ENCODE measurements around the gene FBXW11. TPM values are rescaled to one million over a fixed set of nuclear protein-coding genes. Genes with fewer than 3 reads are reported as not detected.
A peak's percentile ranks its signal among the peaks of the same experiment; 100 is the strongest.

The FBXW11 gene
- total and polyA plus RNA-seq, 4 donors, result 7.6 to 87.5 (median 35.2) TPM

DNA sequence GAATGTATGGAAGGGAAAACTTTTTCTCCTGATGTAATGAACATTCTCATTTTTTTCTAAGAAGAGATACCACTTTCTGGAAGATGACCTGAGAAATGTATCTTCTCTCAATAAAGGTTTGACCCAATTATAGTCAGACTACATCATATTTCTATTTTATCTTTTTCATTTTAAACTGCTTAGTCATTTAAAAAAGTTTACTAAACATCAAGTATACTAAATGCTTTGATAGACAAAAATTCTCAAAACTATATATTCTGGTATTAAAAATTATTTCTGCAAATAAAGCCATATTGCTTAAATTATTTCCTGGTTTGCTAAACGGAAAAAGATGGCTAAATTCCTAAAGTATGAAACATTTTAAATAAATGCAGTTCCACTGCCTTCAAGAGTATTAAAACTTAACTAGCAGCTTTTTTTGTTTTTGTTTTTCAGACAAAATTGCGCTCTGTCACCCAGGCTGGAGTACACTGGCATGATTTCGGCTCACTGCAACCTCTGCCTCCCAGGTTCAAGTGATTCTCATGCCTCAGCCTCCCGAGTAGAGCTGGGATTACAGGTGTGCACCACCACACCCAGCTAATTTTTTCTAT lies 37.1 kb downstream of the FBXW11 start:
- 89 to 90% methylated on average over 4 of the region's 4 CpGs for WGBS, 2 donors
- no peak for ATAC-seq (ENCODE audit: insufficient read depth, low FRiP score)
- no peak for DNase-seq

DNA sequence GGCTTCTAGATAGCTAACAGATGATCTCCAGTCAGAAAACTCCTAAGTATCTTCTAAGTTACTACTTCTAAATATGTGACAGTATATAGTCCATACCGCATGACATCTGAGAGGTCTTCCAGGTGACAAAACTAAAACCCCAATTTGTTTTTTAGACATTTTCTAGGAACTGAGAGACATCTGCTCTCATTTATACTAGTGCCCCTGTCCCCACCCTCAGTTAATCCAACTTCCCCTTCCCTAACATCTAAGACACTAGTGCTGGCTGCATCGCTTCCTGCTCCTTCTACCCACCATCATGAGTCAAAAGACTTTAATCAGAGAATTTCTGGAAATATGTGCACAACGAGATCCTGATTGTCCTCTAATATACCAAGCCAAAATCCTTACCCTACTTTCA lies 37.9 kb downstream of the FBXW11 start:
- WGBS, 2 donors, result 59 to 73% methylated on average over 3 of the region's 3 CpGs
- no peak for ATAC-seq (ENCODE audit: insufficient read depth, low FRiP score)
- TF ChIP-seq, protein P1, sequence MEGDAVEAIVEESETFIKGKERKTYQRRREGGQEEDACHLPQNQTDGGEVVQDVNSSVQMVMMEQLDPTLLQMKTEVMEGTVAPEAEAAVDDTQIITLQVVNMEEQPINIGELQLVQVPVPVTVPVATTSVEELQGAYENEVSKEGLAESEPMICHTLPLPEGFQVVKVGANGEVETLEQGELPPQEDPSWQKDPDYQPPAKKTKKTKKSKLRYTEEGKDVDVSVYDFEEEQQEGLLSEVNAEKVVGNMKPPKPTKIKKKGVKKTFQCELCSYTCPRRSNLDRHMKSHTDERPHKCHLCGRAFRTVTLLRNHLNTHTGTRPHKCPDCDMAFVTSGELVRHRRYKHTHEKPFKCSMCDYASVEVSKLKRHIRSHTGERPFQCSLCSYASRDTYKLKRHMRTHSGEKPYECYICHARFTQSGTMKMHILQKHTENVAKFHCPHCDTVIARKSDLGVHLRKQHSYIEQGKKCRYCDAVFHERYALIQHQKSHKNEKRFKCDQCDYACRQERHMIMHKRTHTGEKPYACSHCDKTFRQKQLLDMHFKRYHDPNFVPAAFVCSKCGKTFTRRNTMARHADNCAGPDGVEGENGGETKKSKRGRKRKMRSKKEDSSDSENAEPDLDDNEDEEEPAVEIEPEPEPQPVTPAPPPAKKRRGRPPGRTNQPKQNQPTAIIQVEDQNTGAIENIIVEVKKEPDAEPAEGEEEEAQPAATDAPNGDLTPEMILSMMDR (IDR thresholded peaks at IDR 0.05; ENCODE audit: control extremely low read depth, extremely low read depth), result no peak
- H3K9ac ChIP-seq (ENCODE audit: insufficient read depth in 1 of 2, low read length in 2 of 2), result no peak overlapping the region
- H3K27ac ChIP-seq (ENCODE audit: low read depth in 1 of 2, low read length in 1 of 2), result no peak overlapping the region
- no peaks in the 10 kb centered on the region for H3K9me3 ChIP-seq (ENCODE audit: control insufficient read depth in 4 of 4, insufficient read depth in 3 of 4, low read length in 3 of 4)
- no peaks in the 10 kb centered on the region for H3K36me3 ChIP-seq (ENCODE audit: control insufficient read depth in 4 of 4, insufficient read depth in 4 of 4, low read length in 4 of 4)
- no peaks in the 10 kb centered on the region for H3K27me3 ChIP-seq (ENCODE audit: control insufficient read depth in 3 of 3, insufficient read depth in 3 of 3, low read length in 2 of 3)
- DNase-seq, result no peak
- H3K4me3 ChIP-seq, result no peak overlapping the region
- peaks cover 0 to 20% (median 6%) of the 10 kb centered on the region in 5 donors for H3K4me1 ChIP-seq (ENCODE audit: control insufficient read depth in 5 of 5, insufficient read depth in 5 of 5, low read length in 5 of 5)

More for the DNA sequence above, 37.1 kb downstream of the FBXW11 start:
- no peak overlapping the region for H3K4me3 ChIP-seq
- no peaks in the 10 kb centered on the region for H3K27me3 ChIP-seq (ENCODE audit: control insufficient read depth in 3 of 3, insufficient read depth in 3 of 3, low read length in 2 of 3)
- TF ChIP-seq, protein P1 (IDR thresholded peaks at IDR 0.05; ENCODE audit: control extremely low read depth, extremely low read depth), result no peak
- peaks cover 0 to 12% (median 0%) of the 10 kb centered on the region in 5 donors for H3K4me1 ChIP-seq (ENCODE audit: control insufficient read depth in 5 of 5, insufficient read depth in 5 of 5, low read length in 5 of 5)
- H3K27ac ChIP-seq (ENCODE audit: low read depth in 1 of 2, low read length in 1 of 2), result no peak overlapping the region
- no peak overlapping the region for H3K9ac ChIP-seq (ENCODE audit: insufficient read depth in 1 of 2, low read length in 2 of 2)
- no peaks in the 10 kb centered on the region for H3K9me3 ChIP-seq (ENCODE audit: control insufficient read depth in 4 of 4, insufficient read depth in 3 of 4, low read length in 3 of 4)
- no peaks in the 10 kb centered on the region for H3K36me3 ChIP-seq (ENCODE audit: control insufficient read depth in 4 of 4, insufficient read depth in 4 of 4, low read length in 4 of 4)

DNA sequence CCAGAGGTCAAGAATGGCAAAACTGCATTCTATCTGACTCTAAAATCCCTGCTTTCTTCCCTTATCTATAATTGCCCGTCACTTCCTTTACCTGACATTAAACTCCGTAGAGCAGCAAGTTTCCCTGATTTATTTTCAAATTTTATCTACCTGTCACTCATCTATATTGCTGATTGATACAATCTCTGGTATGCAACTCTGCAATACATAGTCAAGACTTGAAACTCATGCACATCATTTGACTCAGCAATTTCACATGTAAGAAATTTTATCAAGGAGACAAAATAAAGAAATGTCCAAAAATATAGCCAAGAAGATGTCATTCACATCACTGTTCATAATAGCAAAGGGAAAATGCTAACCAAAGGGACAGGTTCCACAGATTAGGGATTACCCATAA lies 39.5 kb downstream of the FBXW11 start:
- TF ChIP-seq, protein P1 (IDR thresholded peaks at IDR 0.05; ENCODE audit: control extremely low read depth, extremely low read depth), result no peak
- 59 to 62% methylated on average over 2 of the region's 2 CpGs for WGBS, 2 donors
- H3K4me1 ChIP-seq (ENCODE audit: control insufficient read depth in 5 of 5, insufficient read depth in 5 of 5, low read length in 5 of 5), result peaks cover 0 to 28% (median 8%) of the 10 kb centered on the region in 5 donors
- H3K4me3 ChIP-seq, result no peak overlapping the region
- H3K27me3 ChIP-seq (ENCODE audit: control insufficient read depth in 3 of 3, insufficient read depth in 3 of 3, low read length in 2 of 3), result no peaks in the 10 kb centered on the region
- no peak overlapping the region for H3K9ac ChIP-seq (ENCODE audit: insufficient read depth in 1 of 2, low read length in 2 of 2)
- DNase-seq (no peak), ATAC-seq (ENCODE audit: insufficient read depth, low FRiP score) (no peak)
- H3K9me3 ChIP-seq (ENCODE audit: control insufficient read depth in 4 of 4, insufficient read depth in 3 of 4, low read length in 3 of 4), result no peaks in the 10 kb centered on the region
- H3K36me3 ChIP-seq (ENCODE audit: control insufficient read depth in 4 of 4, insufficient read depth in 4 of 4, low read length in 4 of 4), result no peaks in the 10 kb centered on the region
- H3K27ac ChIP-seq (ENCODE audit: low read depth in 1 of 2, low read length in 1 of 2), result no peak overlapping the region

DNA sequence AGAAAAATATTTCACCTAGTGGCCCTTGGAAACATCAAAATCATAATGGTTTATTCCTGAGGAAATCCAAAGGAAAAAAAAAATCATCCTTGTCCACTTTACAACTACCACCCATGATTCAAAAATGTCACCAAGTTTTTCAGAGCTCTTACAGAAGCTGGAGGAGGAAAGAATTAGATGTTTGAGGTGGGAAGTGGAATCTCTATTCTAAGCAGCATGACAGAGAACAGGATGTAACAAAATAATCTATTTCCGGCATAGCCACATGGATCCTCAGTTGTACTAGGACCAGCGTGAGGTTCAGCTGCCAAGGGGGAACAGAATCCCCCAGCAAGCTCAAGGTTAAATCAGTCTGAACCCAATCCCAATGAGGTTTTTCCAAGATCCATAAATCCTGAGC lies 40.2 kb downstream of the FBXW11 start:
- no peaks in the 10 kb centered on the region for H3K36me3 ChIP-seq (ENCODE audit: control insufficient read depth in 4 of 4, insufficient read depth in 4 of 4, low read length in 4 of 4)
- no peak for ATAC-seq (ENCODE audit: insufficient read depth, low FRiP score)
- H3K9me3 ChIP-seq (ENCODE audit: control insufficient read depth in 4 of 4, insufficient read depth in 3 of 4, low read length in 3 of 4), result no peaks in the 10 kb centered on the region
- peaks cover 0 to 28% (median 7%) of the 10 kb centered on the region in 5 donors for H3K4me1 ChIP-seq (ENCODE audit: control insufficient read depth in 5 of 5, insufficient read depth in 5 of 5, low read length in 5 of 5)
- no peak for DNase-seq
- TF ChIP-seq, protein P1 (IDR thresholded peaks at IDR 0.05; ENCODE audit: control extremely low read depth, extremely low read depth), result no peak
- H3K27ac ChIP-seq (ENCODE audit: low read depth in 1 of 2, low read length in 1 of 2), result peak overlapping the region in 1 of 2 donors; percentile 27
- no peak overlapping the region for H3K4me3 ChIP-seq
- H3K27me3 ChIP-seq (ENCODE audit: control insufficient read depth in 3 of 3, insufficient read depth in 3 of 3, low read length in 2 of 3), result no peaks in the 10 kb centered on the region
- no peak overlapping the region for H3K9ac ChIP-seq (ENCODE audit: insufficient read depth in 1 of 2, low read length in 2 of 2)
- WGBS, 2 donors, result 27 to 41% methylated on average over 2 of the region's 2 CpGs
